Measurements from ENCODE around the gene EDNRA.

The EDNRA gene

GRCh38 chr4:147594107-147594506, 113.2 kb downstream of the EDNRA start:
- DNase-seq: no peak
